Adrenal gland (tissue), 12 donors: ENCODE measurements around the gene NPC1L1. TPM values are rescaled to one million over a fixed set of nuclear protein-coding genes. Genes with fewer than 3 reads are reported as not detected.

Experiments used
- DNase-seq, 7 donors: peaks; one replicate each; pipeline ENCODE4 v3.0.0-alpha.2; 2019 to 2020
- H3K27ac ChIP-seq, 5 donors: fragments of 200-600 bp; sonication (generic) in 4 of 5; 1 replicate in 3 of 5; 2 replicates in 2 of 5; pipeline versions ENCODE4 v1.5.1 to v1.8.0; 2016 to 2020; ENCODE audit warnings: mild to moderate bottlenecking in 1 of 5
- H3K27me3 ChIP-seq: fragments of 200-600 bp; 2 replicates; pipeline ENCODE4 v1.8.0; 2021
- H3K36me3 ChIP-seq, 2 donors: fragments of 200-600 bp; replicated peaks in 1 of 2; 1 replicate in 1 of 2; 2 replicates in 1 of 2; pipeline versions ENCODE4 v1.5.1 to v1.8.0; 2018 to 2022
- H3K4me1 ChIP-seq, 2 donors: fragments of 200-600 bp; replicated peaks in 1 of 2; 1 replicate in 1 of 2; 2 replicates in 1 of 2; pipeline versions ENCODE4 v1.5.1 to v1.8.0; 2018 to 2021
- H3K4me3 ChIP-seq, 4 donors: fragments of 200-600 bp; sonication (generic) in 3 of 4; one replicate each; pipeline ENCODE4 v1.5.1; 2016 to 2018
- H3K9me3 ChIP-seq, 3 donors: fragments of 200-600 bp; sonication (generic) in 1 of 3; replicated peaks in 1 of 3; 1 replicate in 2 of 3; 2 replicates in 1 of 3; pipeline versions ENCODE4 v1.5.1 to v1.8.0; 2016 to 2021
- POLR2A ChIP-seq, 2 donors: fragments of 450-650 bp; IDR thresholded peaks; one replicate each; pipeline ENCODE4 v1.6.1; 2017; ENCODE audit warnings: antibody characterized with exemption in 2 of 2, mild to moderate bottlenecking in 2 of 2, moderate library complexity in 1 of 2
- WGBS, 4 donors: extraction: QIAGEN DNeasy Blood & Tissue Kit in 2 of 4; methylation state at CpG; one replicate each; pipeline versions ENCODE4 v1.1.5 to v1.1.7; 2013 to 2017; 5-methylcytosine and 5-hydroxymethylcytosine counted together
- intact Hi-C, 2 donors: fragments of 100-400 bp; cut with DNase I; formaldehyde crosslinking; loops; one replicate each; pipeline versions ENCODE4 v1.14.1 to v1.15.0; 2022 to 2023
- polyA plus RNA-seq, 3 donors: library from polyadenylated mRNA; stranded (reverse); fragments of 200-250 nt in 2 of 3; fragments of 350-450 nt in 1 of 3; fragmentation: Illumina TruSeq in 1 of 3; extraction: RNeasy Lipid Tissue Mini Kit (QIAGEN cat#74804) in 1 of 3; gene quantifications; one replicate each; pipeline ENCODE4 v1.2.3, GENCODE V29; 2013 to 2014
- total RNA-seq, 9 donors: library from RNA; depleted of rRNA in 4 of 9; stranded (reverse); fragments of >200 nt in 4 of 9; fragments of 120-200 nt in 1 of 9; fragmentation: NEBNext Ultra II Directional in 1 of 9; extraction: Animal tissue kit (Norgen Biotek cat#: 25700) in 1 of 9; gene quantifications; one replicate each; pipeline versions ENCODE4 v1.1.0 to v1.2.4, GENCODE V29; 2013 to 2023
- TF ChIP-seq, protein P1 (sequence below), 6 experiments: fragments of 450-650 bp in 4 of 6; fragments of 200-600 bp in 2 of 6; sonication (generic) in 1 of 6; IDR thresholded peaks; 1 replicate in 5 of 6; 2 replicates in 1 of 6; pipeline versions ENCODE4 v1.5.1 to v1.8.0; 2016 to 2021; ENCODE audit warnings: antibody characterized with exemption in 6 of 6, mild to moderate bottlenecking in 2 of 6, moderate library complexity in 1 of 6
- donor health status: healthy with polysubstance abuse.
- donor health status: Bipolar disorder and iron deficiency.
- donor health status: DM: yes; HTN: yes; CAD: no.
- donor health status: DM: no; HTN: no; CAD: no.
- donor health status: DM: no; HTN: no; CAD: no.
- donor health status: DM: yes; HTN: yes; CAD: no.

Gene NPC1L1
- total and polyA plus RNA-seq, 12 donors, result under 0.01 to 0.48 (median 0.08) TPM; not detected in 2

DNA sequence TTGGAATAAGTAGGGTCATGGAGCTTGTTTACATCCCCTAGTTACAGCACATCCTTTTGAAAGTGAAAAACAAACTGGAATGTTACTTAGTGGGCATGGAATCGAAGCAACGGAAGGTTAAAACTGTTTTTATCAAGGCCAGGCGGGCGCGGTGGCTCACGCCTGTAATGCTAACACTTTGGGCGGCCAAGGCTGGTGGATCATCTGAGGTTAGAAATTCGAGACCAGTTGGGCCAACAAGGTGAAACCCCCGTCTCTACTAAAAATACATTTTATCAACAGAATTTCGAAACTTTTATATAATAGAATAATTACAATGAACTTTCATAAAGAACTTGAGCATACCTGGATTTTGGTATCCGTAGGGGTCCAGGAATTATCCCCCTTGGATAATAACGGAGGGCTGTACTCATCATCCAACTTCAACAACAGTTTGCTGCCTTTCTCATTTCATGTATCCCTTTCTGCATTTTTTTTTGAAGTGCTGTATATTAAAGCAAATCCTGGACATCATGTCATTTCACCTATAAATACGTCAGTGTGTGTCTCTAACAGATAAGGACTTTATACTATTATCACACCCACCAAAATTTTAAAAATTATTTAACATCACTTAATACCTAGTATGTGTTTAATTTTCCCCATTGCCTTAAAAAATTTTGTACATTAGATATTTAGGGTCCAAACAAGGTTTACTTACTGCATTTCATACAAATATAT, 42.2 kb upstream of the NPC1L1 start:
- no peaks in the 10 kb centered on the region for H3K9me3 ChIP-seq
- peak overlapping the region; percentile 78 to 99 (median 97) for H3K27ac ChIP-seq
- intact Hi-C loops, result loop anchor here in 1 of 2 donors (10.0 kb wide), 1 partner anchor 181 kb away; no protein-coding TSS in a partner anchor

DNA sequence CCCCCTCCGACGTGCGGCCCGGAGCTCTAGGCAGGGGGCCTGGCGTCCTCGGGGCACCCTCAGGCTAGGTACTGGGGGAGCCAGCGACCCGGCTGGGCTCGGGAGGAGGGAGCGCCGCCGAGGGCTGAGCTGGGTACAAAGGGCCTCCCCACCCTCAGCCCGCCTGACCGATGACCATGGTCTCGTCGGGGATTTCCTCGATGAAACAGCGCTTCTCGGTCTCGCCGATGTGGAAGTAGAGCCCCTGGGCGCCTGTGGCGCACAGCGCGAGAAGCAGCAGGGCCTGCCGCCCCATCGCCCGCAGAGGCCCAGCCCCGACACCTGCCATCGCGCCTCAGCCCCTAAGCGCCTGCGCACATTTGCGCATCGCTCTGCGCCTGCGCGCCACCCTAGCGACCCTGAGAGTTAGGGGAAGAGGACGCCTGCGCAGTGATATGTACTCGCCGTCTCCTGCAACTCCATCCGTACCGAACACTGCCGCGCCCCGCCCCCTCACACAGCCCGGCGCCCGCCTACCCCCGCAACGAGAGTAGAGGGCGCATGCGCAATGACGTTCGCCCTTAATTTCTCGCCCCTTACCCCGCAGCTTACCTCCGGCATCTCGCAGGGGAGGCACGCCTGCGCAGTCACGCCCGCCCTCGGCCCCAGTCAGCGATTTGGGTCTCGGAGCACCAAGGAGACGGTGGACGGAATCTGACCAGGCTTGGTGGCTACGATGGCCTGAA, 40.9 kb upstream of the NPC1L1 start, which contains the start of gene TMED4:
TSS of gene TMED4 (minus strand) at position 353 of the 725 bp plus-strand sequence. CDS start at position 328, 25 bp downstream.
- peaks cover 0 to 28% of the 10 kb centered on the region in 2 donors for H3K36me3 ChIP-seq
- H3K27me3 ChIP-seq, result no peaks in the 10 kb centered on the region
- H3K9me3 ChIP-seq, result no peaks in the 10 kb centered on the region
- 0% methylated on average over 12 to 71 of the region's 71 CpGs for WGBS, 4 donors
- peaks cover 8 to 26% of the 10 kb centered on the region in 2 donors for H3K4me1 ChIP-seq
- H3K27ac ChIP-seq, result peak within 1 kb of the TSS; percentile 78 to 99 (median 97)
- peak within 1 kb of the TSS; percentile 71 to 87 (median 79) for H3K4me3 ChIP-seq
- intact Hi-C loops, result loop anchor here in 1 of 2 donors (10.0 kb wide), 1 partner anchor 183 kb away; no protein-coding TSS in a partner anchor
- TF ChIP-seq, protein P1, sequence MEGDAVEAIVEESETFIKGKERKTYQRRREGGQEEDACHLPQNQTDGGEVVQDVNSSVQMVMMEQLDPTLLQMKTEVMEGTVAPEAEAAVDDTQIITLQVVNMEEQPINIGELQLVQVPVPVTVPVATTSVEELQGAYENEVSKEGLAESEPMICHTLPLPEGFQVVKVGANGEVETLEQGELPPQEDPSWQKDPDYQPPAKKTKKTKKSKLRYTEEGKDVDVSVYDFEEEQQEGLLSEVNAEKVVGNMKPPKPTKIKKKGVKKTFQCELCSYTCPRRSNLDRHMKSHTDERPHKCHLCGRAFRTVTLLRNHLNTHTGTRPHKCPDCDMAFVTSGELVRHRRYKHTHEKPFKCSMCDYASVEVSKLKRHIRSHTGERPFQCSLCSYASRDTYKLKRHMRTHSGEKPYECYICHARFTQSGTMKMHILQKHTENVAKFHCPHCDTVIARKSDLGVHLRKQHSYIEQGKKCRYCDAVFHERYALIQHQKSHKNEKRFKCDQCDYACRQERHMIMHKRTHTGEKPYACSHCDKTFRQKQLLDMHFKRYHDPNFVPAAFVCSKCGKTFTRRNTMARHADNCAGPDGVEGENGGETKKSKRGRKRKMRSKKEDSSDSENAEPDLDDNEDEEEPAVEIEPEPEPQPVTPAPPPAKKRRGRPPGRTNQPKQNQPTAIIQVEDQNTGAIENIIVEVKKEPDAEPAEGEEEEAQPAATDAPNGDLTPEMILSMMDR (IDR thresholded peaks at IDR 0.05), result no peak
- TF ChIP-seq POLR2A (IDR thresholded peaks at IDR 0.05), result peak; percentile 72 to 97
- peak; percentile 99 to 100 (median 100) for DNase-seq

More for the DNA sequence above, 42.2 kb upstream of the NPC1L1 start:
- Histone ChIP-seq H3K27me3 (no peaks in the 10 kb centered on the region), H3K4me1 (peaks cover 8 to 26% of the 10 kb centered on the region in 2 donors), H3K36me3 (peaks cover 0 to 20% of the 10 kb centered on the region in 2 donors), H3K4me3 (peak overlapping the region in 2 of 4 donors; percentile 29 to 83)
- TF ChIP-seq, protein P1 (IDR thresholded peaks at IDR 0.05), result no peak
- no peak for DNase-seq
- 74 to 85% (median 80%) methylated on average over 13 of the region's 13 CpGs for WGBS, 4 donors

DNA sequence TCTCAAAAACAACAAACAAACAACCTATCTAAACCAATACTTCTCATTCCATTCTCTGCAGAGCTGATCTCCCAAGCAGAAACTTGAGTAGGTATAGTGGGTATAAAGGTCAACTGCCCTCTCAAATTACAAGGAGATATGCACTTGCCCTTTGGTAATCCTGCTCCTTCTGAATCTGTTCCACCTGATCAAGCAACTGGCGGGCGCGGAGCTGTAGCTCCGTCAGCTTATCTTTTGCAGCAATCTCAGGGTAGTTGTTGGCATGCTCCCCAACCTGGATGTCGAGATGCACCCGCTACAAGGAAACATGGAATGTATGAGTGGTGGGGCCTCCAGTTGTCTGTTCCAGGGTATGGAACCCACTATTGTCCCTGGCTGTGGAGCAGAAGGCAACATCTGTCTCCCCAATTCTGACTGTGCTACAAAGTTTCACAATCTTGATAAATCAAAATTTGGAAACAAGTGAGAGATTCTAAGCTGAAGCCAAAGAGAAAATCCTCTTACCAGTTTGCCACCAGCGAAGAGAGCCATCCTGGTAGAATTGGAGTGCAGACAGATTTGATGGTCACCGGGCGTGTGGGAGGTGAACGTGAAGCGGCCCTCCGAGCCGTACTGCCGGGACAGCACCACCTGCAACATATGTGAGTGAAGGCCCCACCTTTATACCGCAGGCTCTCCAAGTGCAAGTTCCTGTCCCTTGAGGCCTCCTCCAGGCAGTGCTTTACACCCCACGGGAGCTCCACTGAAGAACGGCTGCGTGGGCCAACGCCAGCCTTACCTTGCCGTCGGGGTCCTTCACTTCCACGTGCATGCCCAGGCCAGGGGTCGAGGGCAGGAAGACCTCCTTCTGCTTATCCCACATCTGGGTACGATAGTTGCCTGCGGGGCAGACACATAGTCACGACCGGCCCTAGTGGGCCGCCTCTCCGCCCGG, 40.1 kb upstream of the NPC1L1 start:
- Histone ChIP-seq H3K4me3 (peak overlapping the region; percentile 71 to 87 (median 79)), H3K4me1 (peaks cover 8 to 26% of the 10 kb centered on the region in 2 donors), H3K9me3 (no peaks in the 10 kb centered on the region), H3K27me3 (no peaks in the 10 kb centered on the region), H3K27ac (peak overlapping the region; percentile 59 to 99 (median 97)), H3K36me3 (peaks cover 0 to 28% of the 10 kb centered on the region in 2 donors)
- peak in 6 of 7 donors; percentile 35 to 67 (median 45) for DNase-seq
- TF ChIP-seq POLR2A (IDR thresholded peaks at IDR 0.05), result no peak
- WGBS, 4 donors, result 14 to 19% (median 17%) methylated on average over 20 to 30 of the region's 30 CpGs
- intact Hi-C loops, result loop anchor here in 1 of 2 donors (10.0 kb wide), 1 partner anchor 184 kb away; no protein-coding TSS in a partner anchor

DNA sequence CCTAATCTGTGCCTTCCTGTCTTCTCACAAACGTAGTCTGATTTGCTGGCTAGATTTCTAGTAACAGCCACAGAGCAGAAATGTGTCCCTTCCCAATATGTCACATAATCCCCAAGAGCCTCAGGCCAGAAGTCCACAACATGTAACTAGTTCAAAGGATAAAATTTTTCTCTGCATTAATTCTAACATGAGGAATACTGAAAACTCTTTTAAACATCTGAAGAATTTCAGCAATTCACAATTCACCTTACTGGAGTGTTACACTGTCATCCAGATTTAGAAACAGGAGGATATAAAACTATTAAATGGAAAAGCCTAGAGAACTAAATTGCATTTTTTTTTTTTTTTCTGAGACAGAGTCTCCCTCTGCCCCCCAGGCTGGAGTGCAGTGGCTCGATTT, 35.1 kb upstream of the NPC1L1 start:
- Histone ChIP-seq H3K36me3 (peaks cover 0 to 46% of the 10 kb centered on the region in 2 donors), H3K4me3 (no peak overlapping the region), H3K9me3 (no peaks in the 10 kb centered on the region), H3K27me3 (no peaks in the 10 kb centered on the region), H3K4me1 (peaks cover 11 to 33% of the 10 kb centered on the region in 2 donors), H3K27ac (no peak overlapping the region)
- TF ChIP-seq, protein P1 (IDR thresholded peaks at IDR 0.05), result no peak
- TF ChIP-seq POLR2A (IDR thresholded peaks at IDR 0.05), result no peak
- intact Hi-C loops, result no loop called here
- DNase-seq, result peak in 1 of 7 donors; percentile 2
- 78 to 91% (median 83%) methylated on average over 2 of the region's 2 CpGs for WGBS, 4 donors
